Subcutaneous adipose tissue (tissue), 4 donors: Measurements from ENCODE around the gene SNX33. TPM values are rescaled to one million over a fixed set of nuclear protein-coding genes. Genes with fewer than 3 reads are reported as not detected.

Experiments used
- total RNA-seq, 4 donors: library from RNA; depleted of rRNA; stranded (reverse); fragments of >200 nt; gene quantifications; one replicate each; pipeline ENCODE4 v1.1.0, GENCODE V29; 2016
- TF ChIP-seq, protein P1 (sequence below): fragments of 450-650 bp; IDR thresholded peaks from one replicate; pipeline ENCODE4 v1.5.1; 2016; ENCODE audit warnings: low read depth, mild to moderate bottlenecking, control low read depth, antibody characterized with exemption, moderate library complexity

Gene SNX33
- total RNA-seq, 4 donors from 2014 or later: 17.6 to 38.8 (median 28.9) TPM

DNA sequence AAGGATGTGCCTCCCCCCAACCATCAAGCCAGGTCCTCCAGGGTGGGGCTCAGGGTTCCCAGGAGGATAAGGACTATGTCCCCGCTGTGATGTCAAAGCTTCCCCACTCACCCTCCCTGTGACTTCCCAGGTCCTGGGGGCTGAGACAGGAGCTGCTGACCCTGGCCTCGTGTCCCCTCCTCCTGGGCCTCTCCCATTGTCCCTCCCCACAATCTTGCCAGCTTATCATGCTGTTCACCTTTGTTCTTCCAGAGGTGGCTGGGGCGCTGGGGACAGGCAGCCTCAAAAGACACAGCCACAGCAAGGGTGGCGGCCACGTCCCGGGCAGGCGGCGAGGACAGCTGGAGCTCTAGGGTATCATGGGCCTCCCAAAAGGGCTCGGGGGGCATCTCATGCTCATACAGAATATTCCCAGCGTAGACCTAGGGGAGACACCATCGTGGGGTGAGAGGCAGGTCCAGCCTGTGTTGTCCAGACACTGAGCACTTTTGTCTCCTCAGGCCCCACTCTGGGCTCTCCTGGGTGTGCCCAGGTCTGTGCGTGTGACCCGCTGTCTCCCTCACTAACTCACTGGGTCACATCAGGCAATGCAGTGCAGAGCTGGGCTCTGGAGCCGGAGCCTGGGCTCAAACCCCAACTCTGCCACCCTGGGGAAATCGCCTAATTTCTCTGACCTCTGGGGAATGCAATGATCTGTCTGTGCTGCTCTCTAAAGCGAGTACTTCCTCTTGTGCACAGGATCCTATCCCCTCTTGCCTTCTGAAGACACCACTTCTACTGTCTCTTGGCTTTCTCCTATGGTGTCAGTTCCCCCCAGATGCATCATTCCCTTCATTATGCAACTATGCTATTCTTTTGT lies 30.0 kb downstream of the SNX33 start:
- TF ChIP-seq, protein P1, sequence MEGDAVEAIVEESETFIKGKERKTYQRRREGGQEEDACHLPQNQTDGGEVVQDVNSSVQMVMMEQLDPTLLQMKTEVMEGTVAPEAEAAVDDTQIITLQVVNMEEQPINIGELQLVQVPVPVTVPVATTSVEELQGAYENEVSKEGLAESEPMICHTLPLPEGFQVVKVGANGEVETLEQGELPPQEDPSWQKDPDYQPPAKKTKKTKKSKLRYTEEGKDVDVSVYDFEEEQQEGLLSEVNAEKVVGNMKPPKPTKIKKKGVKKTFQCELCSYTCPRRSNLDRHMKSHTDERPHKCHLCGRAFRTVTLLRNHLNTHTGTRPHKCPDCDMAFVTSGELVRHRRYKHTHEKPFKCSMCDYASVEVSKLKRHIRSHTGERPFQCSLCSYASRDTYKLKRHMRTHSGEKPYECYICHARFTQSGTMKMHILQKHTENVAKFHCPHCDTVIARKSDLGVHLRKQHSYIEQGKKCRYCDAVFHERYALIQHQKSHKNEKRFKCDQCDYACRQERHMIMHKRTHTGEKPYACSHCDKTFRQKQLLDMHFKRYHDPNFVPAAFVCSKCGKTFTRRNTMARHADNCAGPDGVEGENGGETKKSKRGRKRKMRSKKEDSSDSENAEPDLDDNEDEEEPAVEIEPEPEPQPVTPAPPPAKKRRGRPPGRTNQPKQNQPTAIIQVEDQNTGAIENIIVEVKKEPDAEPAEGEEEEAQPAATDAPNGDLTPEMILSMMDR: no peak

DNA sequence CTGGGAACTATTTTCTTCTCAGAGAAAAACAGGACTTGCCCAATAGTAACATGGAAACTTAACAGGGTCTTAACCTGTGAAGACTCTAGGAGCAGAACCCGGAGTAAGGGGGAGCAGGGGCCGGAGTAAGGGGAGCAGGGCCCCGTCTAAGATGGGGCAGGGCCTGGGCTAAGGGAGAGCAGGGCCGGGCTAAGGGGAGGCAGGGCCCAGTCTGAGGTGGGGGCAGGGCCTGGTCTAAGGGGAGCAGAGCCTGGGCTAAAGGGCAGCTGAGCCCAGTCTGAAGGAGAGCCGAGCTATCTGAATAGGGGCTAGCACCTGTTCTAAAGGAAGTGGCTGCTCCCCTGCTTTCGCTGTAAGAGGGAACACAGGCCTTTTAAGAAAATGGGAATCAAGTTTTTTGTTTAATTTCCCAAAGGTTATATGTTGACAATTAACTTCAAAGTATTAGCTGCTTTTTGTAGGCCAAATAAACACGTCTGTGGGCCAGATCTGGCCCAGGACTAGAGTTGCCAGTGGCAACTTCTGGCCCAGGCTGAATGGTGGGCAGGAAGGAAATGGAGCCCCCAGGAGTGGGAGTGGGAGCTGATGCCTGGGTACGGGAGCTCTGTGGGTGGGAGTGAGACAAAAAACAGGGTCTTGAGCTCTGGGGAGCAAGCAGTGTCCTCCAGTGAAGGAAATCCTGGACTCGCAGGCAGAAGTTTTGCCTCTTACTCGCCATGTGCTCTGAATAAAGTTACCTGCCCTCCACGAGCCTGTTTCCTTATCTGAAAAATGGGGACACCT lies 32.5 kb downstream of the SNX33 start:
- TF ChIP-seq, protein P1: no peak

DNA sequence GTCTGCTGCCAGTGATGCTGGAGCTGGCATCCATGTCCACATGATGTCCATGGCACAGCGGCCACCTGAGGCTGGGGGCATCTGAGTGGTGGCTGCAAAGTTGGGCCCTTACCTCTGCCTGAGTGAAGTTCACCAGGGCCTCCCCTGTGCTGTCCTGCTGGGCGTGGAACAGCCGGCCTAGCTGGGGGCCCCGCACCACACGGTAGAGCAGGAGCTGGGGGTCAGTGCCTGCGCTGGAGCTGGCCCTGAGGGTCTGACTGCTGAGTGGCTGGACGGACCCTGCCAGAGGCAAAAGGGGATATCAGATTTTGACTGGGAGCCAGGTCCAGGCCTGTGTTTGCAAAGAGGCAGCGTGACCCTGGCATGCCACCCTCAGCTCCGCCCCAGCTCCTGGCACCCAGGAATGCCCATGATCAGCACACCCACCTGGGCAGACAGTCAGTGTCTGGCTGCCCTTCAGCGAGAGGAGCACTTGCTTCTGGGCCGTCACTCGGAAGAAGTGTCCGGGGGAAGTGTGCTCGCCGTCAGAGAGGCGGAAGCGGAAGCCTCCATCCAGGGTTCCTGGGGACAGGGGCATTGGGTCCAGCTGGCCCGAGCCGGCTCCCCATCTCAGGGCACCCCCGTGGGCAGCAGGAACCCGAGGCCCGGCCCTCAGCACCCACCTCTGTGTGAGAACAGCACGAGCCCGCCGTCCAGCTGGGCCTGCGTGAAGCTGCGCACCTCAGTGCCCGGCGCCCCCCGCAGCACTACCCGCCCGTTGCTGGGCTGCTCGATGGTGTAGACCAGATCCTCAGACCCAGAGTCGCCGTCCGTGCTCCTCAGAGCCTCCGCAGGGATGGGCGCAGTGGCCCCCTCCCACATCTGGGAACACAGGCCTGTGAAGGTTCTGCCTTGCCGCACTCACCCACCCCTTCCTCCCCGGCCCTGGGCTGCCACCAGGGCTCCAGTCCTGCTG lies 34.7 kb downstream of the SNX33 start:
- TF ChIP-seq, protein P1: no peak

DNA sequence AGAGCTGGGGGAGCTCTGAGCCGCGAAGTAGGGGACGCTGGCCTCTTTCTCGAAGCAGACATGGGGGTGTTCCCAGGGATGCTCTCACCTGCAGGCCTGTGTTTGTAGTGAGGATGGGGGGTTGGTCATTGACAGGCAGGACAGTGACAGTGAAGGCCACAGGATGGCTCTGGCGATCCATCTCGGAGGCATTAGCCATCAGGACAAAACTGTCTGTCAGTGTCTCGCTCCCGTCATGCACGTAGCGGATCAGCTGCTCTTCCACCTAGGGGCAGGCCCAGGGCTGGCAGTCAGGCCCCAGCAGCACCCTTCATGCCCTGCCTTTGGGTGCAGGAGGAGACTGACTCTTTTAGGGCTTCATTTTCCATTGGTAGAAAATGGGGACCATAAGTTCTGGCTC lies 36.9 kb downstream of the SNX33 start:
- TF ChIP-seq, protein P1: no peak

DNA sequence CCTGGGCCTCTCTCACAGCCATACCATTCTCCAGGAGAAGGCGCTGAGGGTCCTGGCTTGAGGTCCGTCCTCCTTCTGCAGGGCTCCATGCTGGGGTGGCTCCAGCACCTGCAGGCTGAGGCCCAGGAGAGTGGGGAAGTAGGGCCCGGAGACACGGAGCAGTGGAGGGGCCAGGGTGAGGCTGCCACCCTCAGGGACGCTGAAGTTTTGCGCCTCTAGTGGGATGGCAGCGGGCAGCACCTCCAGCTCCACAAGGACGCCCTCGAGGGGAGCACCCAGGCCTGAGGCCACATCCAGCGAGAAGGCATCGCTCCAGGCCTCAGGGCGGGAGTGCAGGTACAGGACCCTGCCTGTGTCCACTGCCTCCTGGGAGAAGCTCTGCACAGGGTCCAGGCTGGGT lies 37.5 kb downstream of the SNX33 start:
- TF ChIP-seq, protein P1: no peak

DNA sequence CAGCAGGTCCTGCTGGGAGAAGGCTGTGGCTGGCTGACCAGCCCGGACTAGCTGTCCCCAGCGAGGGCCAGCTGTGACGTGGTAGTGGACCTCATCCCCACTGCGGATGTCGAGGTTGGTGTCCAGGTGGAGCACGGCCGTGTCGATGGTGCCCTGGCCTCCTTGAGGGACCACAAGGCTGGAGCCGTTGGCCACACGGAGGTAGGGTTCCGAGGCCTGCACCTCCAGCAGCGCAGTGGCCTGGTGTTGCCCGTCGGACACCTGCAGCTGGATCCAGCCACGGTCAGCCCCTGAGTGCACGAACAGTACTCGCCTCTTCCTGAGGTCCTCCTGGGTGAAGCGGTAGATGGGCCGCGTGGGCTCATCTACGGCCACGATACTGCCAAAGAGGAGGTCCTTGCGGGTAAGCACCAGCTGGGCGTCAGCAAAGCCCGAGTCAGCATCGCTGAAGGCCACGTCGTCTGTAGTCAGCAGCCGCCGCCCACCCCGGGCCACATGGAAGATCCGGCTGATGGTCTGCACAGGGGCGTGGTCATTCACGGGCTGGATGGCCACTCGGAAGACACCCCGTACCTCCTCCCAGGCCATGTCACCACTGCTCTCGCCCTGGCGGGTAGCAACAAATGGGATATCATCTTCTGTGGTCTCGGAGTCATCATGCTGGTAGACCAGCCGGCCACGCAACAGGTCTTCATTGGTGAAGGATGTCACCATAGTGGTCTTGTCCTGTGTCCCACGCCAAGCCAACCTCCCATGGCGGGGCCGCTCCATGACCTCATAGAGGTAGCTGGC lies 40.0 kb downstream of the SNX33 start:
- TF ChIP-seq, protein P1: no peak
